Activated CD4-positive, alpha-beta memory T cell treated with anti-CD3 and anti-CD28 coated beads, Interleukin-2, amount 10 ng/mL, durations not matched to agents 7 days and 5 days (primary cell): ENCODE data around the gene SIAH3. TPM values are rescaled to one million over a fixed set of nuclear protein-coding genes. Genes with fewer than 3 reads are reported as not detected.
"Not testable (repeated sequence)": the region's sequence is repeated elsewhere in the genome, so short reads cannot be mapped to it uniquely, and the experiment has no call there.

Experiments
- CTCF ChIA-PET: fragments of 350-600 bp; sonication (Branson Sonifier 250); formaldehyde crosslinking; loops from one replicate; lab custom pipeline; 2021; ENCODE audit warnings: antibody characterized with exemption, inconsistent platforms; lab: Charles Lee
- POLR2A ChIA-PET: fragments of 350-600 bp; sonication (Branson Sonifier 250); formaldehyde crosslinking; loops from one replicate; lab custom pipeline; 2021; ENCODE audit warnings: antibody characterized with exemption; lab: Charles Lee
- DNase-seq: peaks from one replicate; pipeline ENCODE4 v3.0.0-alpha.2; 2020
- H3K27ac Mint-ChIP-seq: one replicate; pipeline ENCODE4 v1.8.0; 2021; ENCODE audit warnings: mild to moderate bottlenecking, mixed read lengths
- H3K27me3 Mint-ChIP-seq: one replicate; pipeline ENCODE4 v1.8.0; 2021; ENCODE audit warnings: mixed read lengths
- H3K36me3 Mint-ChIP-seq: one replicate; pipeline ENCODE4 v1.8.0; 2021; ENCODE audit warnings: low read depth, mixed read lengths
- H3K4me1 Mint-ChIP-seq: one replicate; pipeline ENCODE4 v1.8.0; 2021; ENCODE audit warnings: mixed read lengths
- H3K4me3 Mint-ChIP-seq: one replicate; pipeline ENCODE4 v1.8.0; 2021; ENCODE audit warnings: mild to moderate bottlenecking, mixed read lengths
- H3K9me3 Mint-ChIP-seq: one replicate; pipeline ENCODE4 v1.8.0; 2021; ENCODE audit warnings: mixed read lengths
- total RNA-seq, 2 experiments: library from RNA; stranded (reverse); gene quantifications; one replicate each; pipeline ENCODE4 v1.2.3, GENCODE V29; 2021

SIAH3 gene
- total RNA-seq, 2 experiments from 2014 or later = 0.03 TPM; not detected in 1

GRCh38 chr13:45781553-45782326 is 69.8 kb downstream of the SIAH3 start:
- POLR2A ChIA-PET = no interaction called here
- no peaks in the 10 kb centered on the region for H3K4me1 Mint-ChIP-seq
- no peaks in the 10 kb centered on the region for H3K36me3 Mint-ChIP-seq
- no peak for DNase-seq
- no peak overlapping the region for H3K4me3 Mint-ChIP-seq
- H3K27ac Mint-ChIP-seq = no peak overlapping the region
- no peaks in the 10 kb centered on the region for H3K27me3 Mint-ChIP-seq
- CTCF ChIA-PET = no interaction called here
- H3K9me3 Mint-ChIP-seq = no peaks in the 10 kb centered on the region

- CTCF ChIA-PET = interaction anchor here (0.7 kb wide), 1 partner anchor 819 kb away, joined by 3 read pairs; no protein-coding TSS in a partner anchor
- Mint-ChIP-seq H3K27ac (no peak overlapping the region), H3K4me3 (no peak overlapping the region), H3K9me3 (no peaks in the 10 kb centered on the region), H3K36me3 (no peaks in the 10 kb centered on the region), H3K4me1 (no peaks in the 10 kb centered on the region), H3K27me3 (peaks cover 1% of the 10 kb centered on the region)
- no peak for DNase-seq
- POLR2A ChIA-PET = no interaction called here
Observed at GRCh38 chr13:45779901-45780300, 71.7 kb downstream of the SIAH3 start.

GRCh38 chr13:45778882-45779281 is 72.7 kb downstream of the SIAH3 start:
- no peak for DNase-seq
- no peak overlapping the region for H3K27ac Mint-ChIP-seq
- no peaks in the 10 kb centered on the region for H3K9me3 Mint-ChIP-seq
- no peaks in the 10 kb centered on the region for H3K4me1 Mint-ChIP-seq
- POLR2A ChIA-PET = no interaction called here
- H3K36me3 Mint-ChIP-seq = no peaks in the 10 kb centered on the region
- CTCF ChIA-PET = no interaction called here
- no peak overlapping the region for H3K4me3 Mint-ChIP-seq
- H3K27me3 Mint-ChIP-seq = peaks cover 1% of the 10 kb centered on the region

- no peak for DNase-seq
- no peak overlapping the region for H3K27ac Mint-ChIP-seq
- POLR2A ChIA-PET = no interaction called here
- H3K4me1 Mint-ChIP-seq = no peaks in the 10 kb centered on the region
- no peak overlapping the region for H3K4me3 Mint-ChIP-seq
- H3K36me3 Mint-ChIP-seq = no peaks in the 10 kb centered on the region
- peaks cover 3% of the 10 kb centered on the region for H3K27me3 Mint-ChIP-seq
- CTCF ChIA-PET = no interaction called here
- no peaks in the 10 kb centered on the region for H3K9me3 Mint-ChIP-seq
Observed at GRCh38 chr13:45776748-45777147, 74.8 kb downstream of the SIAH3 start.

GRCh38 chr13:45775401-45775963 is 76.1 kb downstream of the SIAH3 start:
- H3K27me3 Mint-ChIP-seq = peaks cover 8% of the 10 kb centered on the region
- ChIA-PET CTCF (no interaction called here), POLR2A (no interaction called here)
- DNase-seq = no peak
- H3K36me3 Mint-ChIP-seq = no peaks in the 10 kb centered on the region
- H3K9me3 Mint-ChIP-seq = no peaks in the 10 kb centered on the region
- no peaks in the 10 kb centered on the region for H3K4me1 Mint-ChIP-seq
- no peak overlapping the region for H3K27ac Mint-ChIP-seq
- no peak overlapping the region for H3K4me3 Mint-ChIP-seq

GRCh38 chr13:45773944-45774343 is 77.6 kb downstream of the SIAH3 start:
- no peaks in the 10 kb centered on the region for H3K9me3 Mint-ChIP-seq

GRCh38 chr13:45773236-45773635 is 78.3 kb downstream of the SIAH3 start:
- Mint-ChIP-seq H3K36me3 (no peaks in the 10 kb centered on the region), H3K27ac (no peak overlapping the region), H3K4me3 (no peak overlapping the region), H3K4me1 (no peaks in the 10 kb centered on the region), H3K27me3 (peaks cover 10% of the 10 kb centered on the region), H3K9me3 (no peaks in the 10 kb centered on the region)
- POLR2A ChIA-PET = no interaction called here
- no peak for DNase-seq
- CTCF ChIA-PET = no interaction called here

More at GRCh38 chr13:45773944-45774343, 77.6 kb downstream of the SIAH3 start:
- Mint-ChIP-seq H3K27me3 (peaks cover 10% of the 10 kb centered on the region), H3K27ac (no peak overlapping the region), H3K36me3 (no peaks in the 10 kb centered on the region), H3K4me3 (no peak overlapping the region), H3K4me1 (no peaks in the 10 kb centered on the region)
- DNase-seq = no peak
- ChIA-PET CTCF (no interaction called here), POLR2A (no interaction called here)

GRCh38 chr13:45770886-45771285 is 80.7 kb downstream of the SIAH3 start:
- DNase-seq = no peak
- H3K36me3 Mint-ChIP-seq = no peaks in the 10 kb centered on the region
- H3K27ac Mint-ChIP-seq = no peak overlapping the region
- CTCF ChIA-PET = no interaction called here
- H3K9me3 Mint-ChIP-seq = no peaks in the 10 kb centered on the region
- POLR2A ChIA-PET = no interaction called here
- H3K27me3 Mint-ChIP-seq = peaks cover 15% of the 10 kb centered on the region
- no peak overlapping the region for H3K4me3 Mint-ChIP-seq
- no peaks in the 10 kb centered on the region for H3K4me1 Mint-ChIP-seq

- Mint-ChIP-seq H3K4me1 (no peaks in the 10 kb centered on the region), H3K9me3 (no peaks in the 10 kb centered on the region), H3K27ac (no peak overlapping the region), H3K4me3 (no peak overlapping the region), H3K36me3 (no peaks in the 10 kb centered on the region), H3K27me3 (peaks cover 14% of the 10 kb centered on the region)
- DNase-seq = no peak
- ChIA-PET CTCF (no interaction called here), POLR2A (no interaction called here)
Observed at GRCh38 chr13:45768656-45769479, 82.7 kb downstream of the SIAH3 start.

- CTCF ChIA-PET = no interaction called here
- POLR2A ChIA-PET = no interaction called here
- H3K36me3 Mint-ChIP-seq = no peaks in the 10 kb centered on the region
- no peak overlapping the region for H3K4me3 Mint-ChIP-seq
- no peak overlapping the region for H3K27ac Mint-ChIP-seq
- DNase-seq = no peak
- no peaks in the 10 kb centered on the region for H3K9me3 Mint-ChIP-seq
- H3K27me3 Mint-ChIP-seq = peaks cover 13% of the 10 kb centered on the region
- no peaks in the 10 kb centered on the region for H3K4me1 Mint-ChIP-seq
Observed at GRCh38 chr13:45765464-45765863, 86.1 kb downstream of the SIAH3 start.

- H3K4me1 Mint-ChIP-seq = no peaks in the 10 kb centered on the region
- POLR2A ChIA-PET = no interaction called here
Observed at GRCh38 chr13:45763419-45763818, 88.1 kb downstream of the SIAH3 start.

GRCh38 chr13:45757589-45757988 is 94.0 kb downstream of the SIAH3 start:
- POLR2A ChIA-PET, DNase-seq, H3K27ac Mint-ChIP-seq, H3K27me3 Mint-ChIP-seq, CTCF ChIA-PET, H3K36me3 Mint-ChIP-seq, H3K4me3 Mint-ChIP-seq, H3K4me1 Mint-ChIP-seq: not testable (repeated sequence)
- peaks cover 10% of the 10 kb centered on the region for H3K9me3 Mint-ChIP-seq

More at GRCh38 chr13:45763419-45763818, 88.1 kb downstream of the SIAH3 start:
- DNase-seq = no peak
- CTCF ChIA-PET = no interaction called here
- Mint-ChIP-seq H3K27me3 (peaks cover 10% of the 10 kb centered on the region), H3K9me3 (peaks cover 3% of the 10 kb centered on the region), H3K4me3 (no peak overlapping the region), H3K27ac (no peak overlapping the region), H3K36me3 (no peaks in the 10 kb centered on the region)

- not testable (repeated sequence) for H3K27ac Mint-ChIP-seq
Observed at GRCh38 chr13:45756498-45756897, 95.1 kb downstream of the SIAH3 start.

More at GRCh38 chr13:45756498-45756897, 95.1 kb downstream of the SIAH3 start:
- H3K4me3 Mint-ChIP-seq, H3K27me3 Mint-ChIP-seq, CTCF ChIA-PET, H3K4me1 Mint-ChIP-seq, POLR2A ChIA-PET, DNase-seq, H3K36me3 Mint-ChIP-seq: not testable (repeated sequence)
- peaks cover 10% of the 10 kb centered on the region for H3K9me3 Mint-ChIP-seq
